Hematopoietic multipotent progenitor cell treated with erythropoietin and hydrocortisone succinate and interleukin-3 and kit ligand, for 17 days (in vitro differentiated cells): ENCODE measurements around the gene PRDM16.

ENCODE experiments used
- DNase-seq: peaks from one replicate; pipeline ENCODE4 v3.0.0-alpha.2; 2015; ENCODE audit warnings: low spot score

PRDM16 gene

GRCh38 chr1:3433596-3434320, 364.8 kb downstream of the PRDM16 start:
- no peak for DNase-seq

DNA sequence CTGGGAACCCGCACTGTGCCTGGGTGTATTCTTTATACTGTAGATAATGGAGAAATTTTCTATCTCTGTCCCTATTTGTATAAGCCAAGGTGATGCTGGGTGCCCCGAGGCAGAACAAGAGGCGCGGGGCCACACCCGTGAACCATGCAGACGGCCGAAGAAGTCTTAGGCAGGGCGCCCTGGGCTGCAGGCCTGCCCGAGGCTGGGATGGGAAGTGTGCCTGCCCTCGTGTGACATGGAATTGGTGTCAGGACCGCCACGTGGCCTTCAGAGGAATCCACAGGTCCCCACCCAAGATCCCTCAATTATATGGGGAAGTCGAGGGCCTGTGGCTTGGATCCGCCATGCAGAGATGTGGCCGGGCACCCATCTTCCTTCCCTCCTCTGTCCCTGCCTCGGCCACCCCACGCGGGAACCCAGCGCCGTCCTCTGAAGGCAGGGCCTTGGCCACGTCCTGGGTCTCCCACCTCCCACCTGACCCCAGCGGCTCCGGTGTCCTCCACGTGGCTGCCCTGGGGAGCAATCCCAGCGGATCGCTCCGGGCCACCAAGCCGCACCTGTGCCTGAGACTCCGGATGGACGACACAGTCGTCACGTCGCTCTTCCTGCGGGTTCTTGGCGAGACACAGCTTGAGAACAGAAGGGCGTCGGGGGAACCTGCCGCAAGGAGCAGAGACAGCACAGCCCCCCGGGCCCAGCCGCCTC, 365.6 kb downstream of the PRDM16 start:
- no peak for DNase-seq

- DNase-seq, result no peak
Observed at GRCh38 chr1:3435666-3436065, 366.7 kb downstream of the PRDM16 start.

DNA sequence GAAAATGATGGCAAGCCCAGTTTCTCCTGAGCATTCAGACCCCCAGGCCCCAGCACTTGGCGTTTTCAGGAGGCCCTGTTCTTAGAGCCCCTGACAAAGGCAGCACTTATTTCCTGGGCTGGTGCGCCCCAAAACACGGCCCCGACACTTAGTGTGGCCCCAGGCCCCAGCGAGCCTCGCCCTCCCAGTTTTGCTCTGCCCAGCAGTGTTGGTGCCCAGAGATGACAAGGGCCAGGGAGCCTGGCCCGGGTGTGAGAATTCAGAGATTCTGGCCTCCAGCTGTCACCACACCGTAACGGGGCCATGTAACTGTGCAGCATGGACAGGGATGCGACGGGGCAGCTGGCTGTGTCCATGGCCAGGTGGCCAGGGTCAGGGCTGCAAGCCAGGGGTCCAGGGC, 367.4 kb downstream of the PRDM16 start:
- DNase-seq, result no peak

- DNase-seq, result no peak
Observed at GRCh38 chr1:3436901-3437300, 367.9 kb downstream of the PRDM16 start.

DNA sequence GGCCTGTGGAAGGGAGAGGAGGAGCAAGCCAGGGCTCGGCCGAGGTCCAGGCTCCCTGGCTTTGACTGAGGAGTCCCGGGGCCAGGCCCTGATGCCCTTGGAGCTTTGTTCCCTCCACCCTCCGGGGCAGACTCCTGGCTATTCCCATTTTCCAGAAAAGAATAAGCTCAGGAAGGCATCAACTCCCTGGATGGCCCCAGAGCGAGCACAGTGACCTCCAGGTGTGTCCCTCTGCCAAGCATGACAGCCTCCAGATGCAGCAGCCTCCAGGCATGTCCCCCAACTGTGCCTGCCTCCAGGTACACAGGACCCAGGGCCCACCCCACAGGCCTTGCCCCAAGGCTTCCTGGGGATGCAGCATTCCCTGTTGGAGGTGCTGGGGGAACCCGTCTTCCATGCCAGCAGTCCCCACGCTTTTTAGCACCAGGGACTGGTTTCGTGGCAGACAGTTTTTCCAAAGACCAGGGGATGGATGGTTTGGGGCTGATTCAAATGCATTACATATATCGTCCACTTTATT, 369.7 kb downstream of the PRDM16 start:
- DNase-seq, result no peak

DNA sequence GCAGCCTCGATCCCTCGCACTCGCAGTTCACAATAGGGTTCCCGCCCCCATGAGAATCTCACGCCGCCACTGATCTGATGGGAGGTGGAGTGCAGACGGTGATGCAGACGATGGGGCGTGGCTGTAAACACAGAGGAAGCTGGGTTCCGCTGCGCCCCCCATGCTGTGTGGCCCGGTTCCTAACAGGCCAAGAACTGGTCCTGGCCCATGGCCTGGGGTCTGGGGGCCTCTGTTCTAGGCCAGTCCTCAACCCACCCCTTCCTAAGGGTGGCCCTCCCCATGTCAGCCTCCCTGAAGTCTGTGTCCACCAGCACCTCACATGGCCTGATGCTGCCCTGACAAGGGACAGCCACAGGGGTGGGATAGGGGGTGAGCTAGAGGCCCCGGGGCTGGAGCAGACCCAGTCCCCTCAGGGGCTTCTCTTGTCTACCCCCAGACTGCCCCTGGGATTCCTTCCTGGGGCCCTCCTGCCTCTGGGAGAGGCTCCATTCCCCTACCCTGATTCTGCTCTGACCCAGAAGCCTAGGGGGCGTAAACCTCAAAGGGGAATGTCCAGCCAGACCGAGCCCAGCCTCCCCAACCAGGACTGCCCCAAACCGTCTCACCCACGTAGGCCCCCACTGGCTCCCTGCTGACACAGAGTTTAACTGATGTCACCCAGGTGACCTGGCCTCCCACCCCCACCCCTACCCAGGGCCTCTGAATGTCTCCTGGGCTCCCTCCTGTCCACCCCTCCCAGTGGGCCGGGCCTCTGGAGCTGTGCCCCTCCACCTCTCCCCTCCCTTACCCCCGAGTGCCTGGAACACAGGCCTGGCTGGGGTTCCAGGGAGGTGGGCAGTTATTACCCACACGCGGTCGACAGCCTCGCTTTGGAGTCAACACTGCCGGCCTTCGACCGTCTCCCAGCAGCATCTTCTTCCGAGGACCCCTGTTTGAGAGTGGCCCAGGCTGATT, 370.6 kb downstream of the PRDM16 start:
- no peak for DNase-seq

- no peak for DNase-seq
Observed at GRCh38 chr1:3440300-3440681, 371.3 kb downstream of the PRDM16 start.

GRCh38 chr1:3440711-3441409, 371.9 kb downstream of the PRDM16 start:
- no peak for DNase-seq

DNA sequence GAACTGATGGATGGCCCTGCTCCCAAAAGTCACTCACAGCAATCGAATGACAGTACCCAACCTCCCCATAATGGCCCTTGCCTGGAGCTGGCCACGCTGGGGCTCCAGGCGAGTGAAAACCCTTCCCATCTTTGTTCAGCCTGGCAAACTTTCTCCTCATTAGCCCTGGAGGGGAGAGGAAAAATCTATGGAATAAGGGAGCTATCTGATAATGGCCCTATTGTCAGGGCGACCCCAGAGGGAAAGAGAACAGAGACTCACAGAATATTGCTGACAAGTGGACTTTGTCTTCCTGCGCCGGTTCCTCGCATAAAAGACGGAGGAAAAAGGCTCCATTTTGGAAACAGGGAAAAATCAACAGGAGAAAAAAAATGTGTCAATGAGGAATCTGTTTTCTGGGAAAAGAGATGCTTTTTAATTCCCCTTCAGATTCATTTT, 372.4 kb downstream of the PRDM16 start:
- DNase-seq, result no peak

- DNase-seq, result no peak
Observed at GRCh38 chr1:3441880-3442279, 372.9 kb downstream of the PRDM16 start.

GRCh38 chr1:3442331-3442730, 373.3 kb downstream of the PRDM16 start:
- no peak for DNase-seq

GRCh38 chr1:3442901-3443300, 373.9 kb downstream of the PRDM16 start:
- DNase-seq, result no peak

DNA sequence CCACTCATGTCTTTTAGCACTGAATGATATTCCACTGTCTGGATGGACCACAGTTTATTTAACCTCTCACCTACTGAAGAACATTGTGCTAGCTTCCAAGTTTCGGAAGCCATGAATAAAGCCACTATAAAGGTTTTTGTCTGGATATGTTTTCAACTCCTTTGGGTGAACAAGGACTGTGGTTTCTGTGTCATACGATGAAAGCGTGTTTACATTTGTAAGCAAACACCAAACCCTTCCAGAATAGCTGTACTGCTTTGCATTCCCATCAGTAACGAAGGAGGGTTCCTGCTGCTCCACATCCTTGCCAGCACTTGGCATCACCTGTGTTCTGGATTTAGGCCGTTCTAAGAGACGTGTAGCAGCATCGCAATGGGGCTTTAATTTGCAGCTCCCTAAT, 374.8 kb downstream of the PRDM16 start:
- DNase-seq, result no peak

DNA sequence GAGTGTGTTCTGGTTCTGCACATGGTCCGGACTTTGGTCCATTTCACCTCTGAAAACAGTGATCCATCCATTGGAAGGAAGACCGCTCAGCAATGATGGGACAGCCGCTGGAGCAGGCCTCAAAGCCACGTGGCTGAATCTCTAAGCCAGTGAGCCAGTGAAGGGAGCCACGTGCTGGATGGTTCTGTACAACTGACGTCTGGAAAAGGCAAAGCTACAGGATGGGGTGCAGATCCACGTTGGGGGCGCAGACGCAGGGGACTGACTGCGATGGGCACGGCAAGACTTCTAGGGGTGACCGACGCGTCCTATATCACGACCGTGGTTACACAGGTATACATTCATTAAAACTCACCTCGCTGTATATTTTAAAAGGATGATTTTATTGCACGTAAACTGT, 375.3 kb downstream of the PRDM16 start:
- DNase-seq, result no peak

DNA sequence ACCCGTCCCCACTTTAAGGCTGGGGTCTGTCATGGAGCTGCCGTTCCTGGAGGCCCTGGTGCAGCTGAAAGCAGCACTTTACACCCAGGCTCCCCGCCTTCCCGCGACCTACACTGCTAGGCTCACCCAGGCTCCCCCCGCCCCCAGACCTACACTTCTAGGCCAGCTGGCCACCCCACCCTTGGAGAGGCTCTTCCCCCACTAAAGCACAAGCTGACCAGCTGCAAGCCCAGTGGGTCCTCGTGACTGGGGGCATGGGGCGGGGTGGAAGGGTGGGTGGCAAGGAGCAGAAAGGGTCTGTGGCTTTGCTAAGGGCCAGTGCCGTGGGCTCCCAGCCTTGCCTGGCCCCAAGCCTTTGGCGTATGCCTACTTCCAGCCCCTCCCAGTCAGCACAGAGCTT, 375.7 kb downstream of the PRDM16 start:
- no peak for DNase-seq

DNA sequence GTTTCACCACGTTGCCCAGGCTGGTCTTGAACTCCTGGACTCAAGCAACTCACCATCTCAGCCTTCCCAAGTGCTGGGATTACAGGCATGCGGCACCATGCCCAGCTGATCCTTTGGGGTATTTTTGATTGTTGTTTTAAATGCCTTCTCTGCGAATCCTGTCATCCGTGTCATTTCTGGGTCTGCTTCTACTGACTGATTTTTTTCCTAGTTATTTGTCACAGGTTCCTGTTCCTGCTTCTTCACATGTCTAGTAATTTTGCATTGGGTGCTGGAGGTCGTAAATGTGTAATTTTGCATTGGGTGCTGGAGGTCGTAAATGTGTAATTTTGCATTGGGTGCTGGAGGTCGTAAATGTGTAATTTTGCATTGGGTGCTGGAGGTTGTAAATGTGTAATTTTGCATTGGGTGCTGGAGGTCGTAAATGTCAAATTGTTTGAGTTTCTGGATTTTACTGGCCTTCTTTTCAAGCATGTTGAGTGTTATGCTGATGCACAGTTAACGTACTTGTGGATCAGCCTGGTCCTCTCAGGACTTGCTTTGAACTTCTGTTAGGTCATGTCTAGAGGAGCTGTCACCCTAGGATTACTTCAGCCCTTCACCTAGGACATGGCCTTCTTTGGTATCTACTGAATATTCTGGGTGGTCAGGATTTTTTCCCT, 381.3 kb downstream of the PRDM16 start:
- DNase-seq, result no peak

- DNase-seq, result no peak
Observed at GRCh38 chr1:3450983-3451382, 382.0 kb downstream of the PRDM16 start.

- no peak for DNase-seq
Observed at GRCh38 chr1:3451994-3452865, 383.2 kb downstream of the PRDM16 start.

DNA sequence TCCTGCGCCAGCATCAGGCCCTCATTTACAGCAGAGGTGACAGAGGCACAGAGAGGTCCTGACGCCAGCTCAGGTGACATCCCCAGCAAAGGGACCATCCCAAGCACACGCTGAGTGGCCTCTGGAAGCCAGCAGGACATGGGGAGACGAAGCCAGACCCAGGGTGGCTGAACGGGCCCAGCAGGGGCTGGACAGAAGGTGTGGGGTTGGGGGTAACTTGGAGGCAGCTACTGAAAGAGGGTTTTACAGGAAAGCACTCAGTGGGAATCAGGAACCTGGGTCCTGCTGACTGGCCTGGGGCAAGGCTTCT, 383.8 kb downstream of the PRDM16 start:
- DNase-seq, result no peak
